OCI-LY3 (cell line): ENCODE data around the gene RERE.

Source experiments
- CTCF ChIP-seq: fragments of 200-600, 300-600 bp; sonication (generic); IDR thresholded peaks from 2 replicates; pipeline ENCODE4 v1.5.1; 2014; ENCODE audit warnings: antibody characterized with exemption, low read length, low read depth
- EZH2phosphoT487 ChIP-seq: fragments of 200-600 bp; shearing (Covaris generic); IDR thresholded peaks from 2 replicates; pipeline ENCODE4 v1.6.1; 2018; ENCODE audit warnings: antibody characterized with exemption, mixed run types, low read depth

- TF ChIP-seq CTCF: no peak
- TF ChIP-seq EZH2phosphoT487: no peak
Measured at GRCh38 chr1:8411803-8412182, 405.6 kb downstream of the RERE start.
